ENCODE measurements around the gene EPHA5. TPM values are rescaled to one million over a fixed set of nuclear protein-coding genes. Genes with fewer than 3 reads are reported as not detected.

The EPHA5 gene
- polyA plus RNA-seq, 3 donors: not detected

DNA sequence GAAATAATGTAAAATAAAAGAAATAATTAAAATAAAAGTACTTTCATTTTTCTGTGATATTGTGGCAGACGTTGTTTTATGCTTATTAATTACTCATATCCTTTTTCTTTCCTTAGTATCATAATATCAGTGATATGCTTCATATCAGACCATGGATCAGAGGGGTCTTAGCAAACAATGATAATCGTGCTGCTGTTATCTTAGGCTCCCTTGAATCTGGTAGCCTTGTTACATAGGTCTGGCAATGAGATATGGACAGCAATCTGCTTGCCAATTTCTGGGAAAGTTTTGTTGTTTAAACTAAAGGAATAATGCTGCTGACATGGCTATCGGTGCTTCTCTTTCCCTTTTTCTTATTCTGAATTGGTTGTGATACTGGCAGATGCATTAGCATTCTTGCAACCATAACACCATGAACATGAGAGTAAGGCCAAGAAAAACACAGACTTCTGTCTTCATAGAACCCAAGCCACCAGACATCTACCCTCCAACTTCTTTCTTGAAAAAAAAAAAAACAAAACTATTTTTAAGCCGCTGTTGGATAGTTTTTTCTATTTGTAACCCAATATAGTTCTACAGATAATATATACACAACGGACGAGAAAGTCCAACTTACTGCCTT is 16.4 kb downstream of the EPHA5 start:
- Mint-ChIP-seq H3K4me1 (no peaks in the 10 kb centered on the region), H3K27me3 (ENCODE audit: low read depth in 3 of 3) (no peaks in the 10 kb centered on the region), H3K27ac (no peak overlapping the region), H3K4me3 (no peak overlapping the region), H3K36me3 (no peaks in the 10 kb centered on the region), H3K9me3 (peaks cover 0 to 2% (median 0%) of the 10 kb centered on the region in 7 donors)
- no CpG with 5 or more reads among the region's 6 CpGs for WGBS (ENCODE audit: insufficient coverage)
- intact Hi-C loops (cut with micrococcal nuclease): no loop called here
- H3K36me3 ChIP-seq (replicated peaks in 1 of 2; ENCODE audit: control insufficient read depth in 1 of 2, insufficient read depth in 2 of 2, low read length in 2 of 2): no peaks in the 10 kb centered on the region
- H3K4me3 ChIP-seq (replicated peaks in 1 of 3; ENCODE audit: low read depth in 2 of 3, low read length in 3 of 3): no peak overlapping the region
- no peaks in the 10 kb centered on the region for H4K20me1 ChIP-seq (ENCODE audit: insufficient read depth, low read length)
- DNase-seq: no peak
- no peak overlapping the region for H2AFZ ChIP-seq (ENCODE audit: insufficient read depth, low read depth, low read length, poor library complexity, severe bottlenecking)
- H3K4me2 ChIP-seq (replicated peaks; ENCODE audit: extremely low read depth, low read length, poor library complexity, severe bottlenecking): no peak overlapping the region
- H3K79me2 ChIP-seq (ENCODE audit: insufficient read depth, low read length): no peaks in the 10 kb centered on the region
- H3K4me1 ChIP-seq (ENCODE audit: control insufficient read depth in 1 of 2, insufficient read depth in 2 of 2, low read length in 2 of 2): no peaks in the 10 kb centered on the region
- no peak overlapping the region for H3K9ac ChIP-seq (ENCODE audit: insufficient read depth, low read length, poor library complexity, severe bottlenecking)
- no peak overlapping the region for H3K27ac ChIP-seq (ENCODE audit: low read depth in 1 of 2, low read length in 2 of 2)
- H3K27me3 ChIP-seq (ENCODE audit: control insufficient read depth in 2 of 2, insufficient read depth in 2 of 2, low read length in 2 of 2): no peaks in the 10 kb centered on the region
- no peak for TF ChIP-seq CTCF (IDR thresholded peaks at IDR 0.05)
- H3K9me3 ChIP-seq (replicated peaks in 1 of 2; ENCODE audit: control insufficient read depth in 1 of 2, insufficient read depth in 1 of 2, low read length in 2 of 2): no peaks in the 10 kb centered on the region

GRCh38 chr4:65651751-65652150 is 18.5 kb downstream of the EPHA5 start:
- Histone ChIP-seq H3K4me3 (replicated peaks in 1 of 3; ENCODE audit: low read depth in 2 of 3, low read length in 3 of 3) (no peak overlapping the region), H3K4me1 (ENCODE audit: control insufficient read depth in 1 of 2, insufficient read depth in 2 of 2, low read length in 2 of 2) (no peaks in the 10 kb centered on the region), H3K36me3 (replicated peaks in 1 of 2; ENCODE audit: control insufficient read depth in 1 of 2, insufficient read depth in 2 of 2, low read length in 2 of 2) (no peaks in the 10 kb centered on the region), H3K9me3 (replicated peaks in 1 of 2; ENCODE audit: control insufficient read depth in 1 of 2, insufficient read depth in 1 of 2, low read length in 2 of 2) (no peaks in the 10 kb centered on the region), H3K79me2 (ENCODE audit: insufficient read depth, low read length) (no peaks in the 10 kb centered on the region), H3K27ac (ENCODE audit: low read depth in 1 of 2, low read length in 2 of 2) (no peak overlapping the region), H2AFZ (ENCODE audit: insufficient read depth, low read depth, low read length, poor library complexity, severe bottlenecking) (no peak overlapping the region), H3K27me3 (ENCODE audit: control insufficient read depth in 2 of 2, insufficient read depth in 2 of 2, low read length in 2 of 2) (no peaks in the 10 kb centered on the region), H4K20me1 (ENCODE audit: insufficient read depth, low read length) (no peaks in the 10 kb centered on the region), H3K9ac (ENCODE audit: insufficient read depth, low read length, poor library complexity, severe bottlenecking) (no peak overlapping the region), H3K4me2 (replicated peaks; ENCODE audit: extremely low read depth, low read length, poor library complexity, severe bottlenecking) (no peak overlapping the region)
- Mint-ChIP-seq H3K36me3 (no peaks in the 10 kb centered on the region), H3K4me3 (no peak overlapping the region), H3K27me3 (ENCODE audit: low read depth in 3 of 3) (no peaks in the 10 kb centered on the region), H3K4me1 (no peaks in the 10 kb centered on the region), H3K9me3 (peaks cover 0 to 2% (median 0%) of the 10 kb centered on the region in 7 donors), H3K27ac (no peak overlapping the region)
- intact Hi-C loops (cut with micrococcal nuclease): no loop called here
- WGBS (ENCODE audit: insufficient coverage): 50% methylated on average over 1 of the region's 3 CpGs
- TF ChIP-seq CTCF (IDR thresholded peaks at IDR 0.05): no peak
- no peak for DNase-seq
